GM12878 (cell line): ENCODE measurements around the gene SLC4A9. TPM values are rescaled to one million over a fixed set of nuclear protein-coding genes. Genes with fewer than 3 reads are reported as not detected.

Source experiments
- ATAC-seq: fragments of 200-7000 bp; cut with Tn5 transposase; 3 replicates; pipeline ENCODE4 v1.9.1; 2020; ENCODE audit warnings: mild to moderate bottlenecking, moderate library complexity
- BruUV-seq: library from RNA; stranded (reverse); fragments of 400-500 nt; replicated peaks from 2 replicates; lab custom pipeline; 2021; lab: Mats Ljungman, UMichigan
- CTCF ChIA-PET: fragments of 300-600 bp; sonication (Branson Sonifier 250); formaldehyde crosslinking; extraction: SDS; loops from one replicate; lab custom pipeline; 2021; ENCODE audit warnings: inconsistent platforms; lab: Yijun Ruan, JAX
- POLR2A ChIA-PET: fragments of 350-600 bp; formaldehyde crosslinking; extraction: SDS; loops from one replicate; lab custom pipeline; 2021; ENCODE audit warnings: inconsistent platforms; lab: Charles Lee
- RAD21 ChIA-PET: fragments of 300-600 bp; sonication (Branson Sonifier 250); formaldehyde crosslinking; loops from one replicate; lab custom pipeline; 2023; ENCODE audit warnings: antibody characterized with exemption; ENCODE audit not compliant: unreplicated experiment; lab: Charles Lee
- SMC1A ChIA-PET: fragments of 300-600 bp; sonication (Branson Sonifier 250); formaldehyde crosslinking; loops from one replicate; lab custom pipeline; 2023; ENCODE audit not compliant: unreplicated experiment, uncharacterized antibody; lab: Charles Lee
- DNase-seq: peaks from one replicate; pipeline ENCODE4 v3.0.0-alpha.2; 2011; ENCODE audit warnings: low read depth, low spot score
- FAIRE-seq: peaks from 3 replicates; lab custom pipeline; 2011; peaks lifted over from hg19 to GRCh38; lab: Jason Lieb, UNC
- H2AFZ ChIP-seq: 2 replicates; pipeline ENCODE4 v1.6.0; 2011; ENCODE audit warnings: low read depth, low read length, control low read depth; ENCODE audit not compliant: control insufficient read depth
- H3K27ac ChIP-seq: 2 replicates; pipeline ENCODE4 v1.5.1; 2011; ENCODE audit warnings: control low read depth; ENCODE audit not compliant: control insufficient read depth, insufficient read depth
- H3K27me3 ChIP-seq, 2 experiments: replicated peaks in 1 of 2; 2 replicates each; pipeline versions ENCODE4 v1.6.0 to v1.6.1; 2011; ENCODE audit warnings: low read length in 1 of 2; ENCODE audit not compliant: control insufficient read depth in 2 of 2, insufficient read depth in 2 of 2
- H3K36me3 ChIP-seq, 2 experiments: 2 replicates each; pipeline ENCODE4 v1.5.1; 2011; ENCODE audit warnings: low read length in 1 of 2; ENCODE audit not compliant: control insufficient read depth in 2 of 2, insufficient read depth in 2 of 2
- H3K4me1 ChIP-seq: 2 replicates; pipeline ENCODE4 v1.6.1; 2011; ENCODE audit warnings: mild to moderate bottlenecking, low read length, moderate library complexity, mixed read lengths; ENCODE audit not compliant: control insufficient read depth, insufficient read depth
- H3K4me2 ChIP-seq: 2 replicates; pipeline ENCODE4 v1.6.0; 2011; ENCODE audit warnings: control low read depth; ENCODE audit not compliant: control insufficient read depth, insufficient read depth
- H3K4me3 ChIP-seq: fragments of 200-600 bp; sonication (generic); 2 replicates; pipeline ENCODE4 v1.5.1; 2016
- H3K79me2 ChIP-seq: 2 replicates; pipeline ENCODE4 v1.6.0; 2011; ENCODE audit warnings: low read length; ENCODE audit not compliant: control insufficient read depth, insufficient read depth
- H3K9ac ChIP-seq: 2 replicates; pipeline ENCODE4 v1.8.0; 2011; ENCODE audit warnings: low read length, control low read depth, mixed read lengths; ENCODE audit not compliant: control insufficient read depth, insufficient read depth
- H3K9me3 ChIP-seq: replicated peaks from 3 replicates; pipeline ENCODE4 v1.5.1; 2011; ENCODE audit warnings: mild to moderate bottlenecking, low read length; ENCODE audit not compliant: control insufficient read depth, insufficient read depth
- H4K20me1 ChIP-seq: 2 replicates; pipeline ENCODE4 v1.6.0; 2011; ENCODE audit not compliant: control insufficient read depth, insufficient read depth
- CREB1 ChIP-seq: IDR thresholded peaks from 2 replicates; pipeline ENCODE4 v1.6.1; 2012; ENCODE audit warnings: low read depth, mild to moderate bottlenecking, inconsistent platforms
- E2F8 ChIP-seq: fragments of 450-650 bp; IDR thresholded peaks from 2 replicates; pipeline ENCODE4 v1.6.1; 2018; ENCODE audit warnings: mild to moderate bottlenecking, low read depth, moderate library complexity; ENCODE audit not compliant: partially characterized antibody
- IRF3 ChIP-seq: fragments of 450-650 bp; IDR thresholded peaks from 2 replicates; pipeline ENCODE4 v1.6.1; 2014; ENCODE audit warnings: mild to moderate bottlenecking
- KDM1A ChIP-seq: fragments of 200-600 bp; sonication (generic); IDR thresholded peaks from 2 replicates; pipeline ENCODE4 v1.6.1; 2016; ENCODE audit warnings: borderline replicate concordance
- LARP7 ChIP-seq: fragments of 450-650 bp; IDR thresholded peaks from 2 replicates; pipeline ENCODE4 v1.6.1; 2017; ENCODE audit warnings: mild to moderate bottlenecking
- MEF2B ChIP-seq: fragments of 450-650 bp; IDR thresholded peaks from 2 replicates; pipeline ENCODE4 v1.6.1; 2018; ENCODE audit warnings: mild to moderate bottlenecking, moderate library complexity; ENCODE audit not compliant: partially characterized antibody, poor library complexity, severe bottlenecking
- NFYA ChIP-seq: IDR thresholded peaks from 2 replicates; pipeline ENCODE4 v1.6.1; 2011; ENCODE audit warnings: low read depth, mild to moderate bottlenecking, low read length, improper control_type of control experiment, borderline replicate concordance
- POLR2AphosphoS2 ChIP-seq: IDR thresholded peaks from 2 replicates; pipeline ENCODE4 v1.6.1; 2011; ENCODE audit warnings: low read depth, mild to moderate bottlenecking, low read length, improper control_type of control experiment, moderate library complexity
- RAD51 ChIP-seq: fragments of 450-650 bp; IDR thresholded peaks from 2 replicates; pipeline ENCODE4 v1.6.1; 2016; ENCODE audit warnings: moderate library complexity, mild to moderate bottlenecking, inconsistent platforms
- SIX5 ChIP-seq: IDR thresholded peaks from 2 replicates; pipeline ENCODE4 v1.6.1; 2011; ENCODE audit warnings: mild to moderate bottlenecking, low read depth, low read length, moderate library complexity; ENCODE audit not compliant: severe bottlenecking
- SMAD1 ChIP-seq: fragments of 450-650 bp; IDR thresholded peaks from 2 replicates; pipeline ENCODE4 v1.6.1; 2018; ENCODE audit warnings: mild to moderate bottlenecking, low read depth; ENCODE audit not compliant: partially characterized antibody
- TCF12 ChIP-seq: IDR thresholded peaks from 2 replicates; pipeline ENCODE4 v1.6.1; 2011; ENCODE audit warnings: low read depth, mild to moderate bottlenecking, low read length
- USF2 ChIP-seq: IDR thresholded peaks from 2 replicates; pipeline ENCODE4 v1.6.1; 2011; ENCODE audit warnings: low read depth, low read length, improper control_type of control experiment, borderline replicate concordance
- ZBTB33 ChIP-seq: fragments of 450-650 bp; IDR thresholded peaks from 2 replicates; pipeline ENCODE4 v1.6.1; 2017; ENCODE audit warnings: mild to moderate bottlenecking
- ZSCAN29 ChIP-seq: fragments of 450-650 bp; IDR thresholded peaks from 2 replicates; pipeline ENCODE4 v1.6.1; 2017; ENCODE audit warnings: mild to moderate bottlenecking, moderate library complexity
- WGBS: methylation state at CpG from one replicate; pipeline ENCODE4 v1.1.6; 2016; ENCODE audit warnings: low lambda C conversion rate; ENCODE audit not compliant: insufficient replicate concordance, insufficient coverage; ENCODE audit errors: missing lambda C conversion rate; 5-methylcytosine and 5-hydroxymethylcytosine counted together
- in situ Hi-C: fragments of 300-500 bp; cut with MboI; formaldehyde crosslinking; loops from 9 replicates; pipeline ENCODE4 v1.14.3; 2018; ENCODE audit warnings: mixed read lengths
- intact Hi-C: fragments of 100-400 bp; cut with micrococcal nuclease; formaldehyde crosslinking; loops from one replicate; pipeline ENCODE4 v1.14.2; 2022; ENCODE audit not compliant: unreplicated experiment
- polyA plus RNA-seq, 11 experiments: library from polyadenylated mRNA; depleted of rRNA in 4 of 11; unstranded in 6 of 11; stranded (reverse) in 5 of 11; fragments of >200 nt; fragmentation: Nextera tagmentation in 4 of 11; fragmentation: Illumina TruSeq in 1 of 11; extraction: Ambion mirVana in 4 of 11; extraction: Trizol in 1 of 11; gene quantifications; 1 replicate in 1 of 11; 2 replicates in 10 of 11; pipeline versions ENCODE4 v1.2.1 to v1.2.3, GENCODE V29; 2011 to 2016; ENCODE audit warnings: inconsistent platforms in 2 of 11, missing spikeins in 2 of 11, low read depth in 1 of 11
- total RNA-seq, 4 experiments: library from RNA; depleted of rRNA in 3 of 4; stranded (reverse); fragments of >200 nt in 3 of 4; fragmentation: Illumina TruSeq in 1 of 4; extraction: Trizol in 1 of 4; gene quantifications; 2 replicates each; pipeline versions ENCODE4 v1.2.1 to v1.2.3, GENCODE V29; 2013 to 2021

SLC4A9 gene
- total and polyA plus RNA-seq, 10 of the 15 experiments (the other 5 are each of a cell fraction or from before 2014, with no cell fraction given) = 0.03 to 0.05 (median 0.05) TPM; not detected in 7

- SMC1A ChIA-PET = interaction anchor here (1.5 kb wide), 1 partner anchor 22 kb away, joined by 3 read pairs; the partner anchor contains the start of gene PFDN1
- CTCF ChIA-PET = interaction anchor here (1.8 kb wide), 1 partner anchor 26 kb away, joined by 8 read pairs; no protein-coding TSS in a partner anchor
- no peaks in the 10 kb centered on the region for H3K4me1 ChIP-seq
- H3K9ac ChIP-seq = no peak overlapping the region
- no TSS peak for BruUV-seq
- no peak for TF ChIP-seq ZBTB33
- TF ChIP-seq LARP7 = no peak
- no peak for TF ChIP-seq KDM1A
- TF ChIP-seq MEF2B = no peak
- TF ChIP-seq E2F8 = no peak
- TF ChIP-seq POLR2AphosphoS2 = no peak
- no peak for TF ChIP-seq ZSCAN29
- no peak for TF ChIP-seq TCF12
- no peak for TF ChIP-seq SIX5
- TF ChIP-seq IRF3 = no peak
- no peak for TF ChIP-seq NFYA
- no peak for TF ChIP-seq USF2
- no peak for TF ChIP-seq CREB1
- TF ChIP-seq SMAD1 = no peak
- no peak for TF ChIP-seq RAD51
- no peak overlapping the region for H3K4me2 ChIP-seq
- no peak for DNase-seq
- H3K9me3 ChIP-seq = no peaks in the 10 kb centered on the region
- H3K4me3 ChIP-seq = no peak overlapping the region
- RAD21 ChIA-PET = no interaction called here
- H2AFZ ChIP-seq = no peak overlapping the region
- POLR2A ChIA-PET = no interaction called here
- ATAC-seq = no peak
- H3K36me3 ChIP-seq = no peaks in the 10 kb centered on the region
- no peaks in the 10 kb centered on the region for H3K79me2 ChIP-seq
- intact Hi-C loops (no loop called here), in situ Hi-C loops (no loop called here)
- no peaks in the 10 kb centered on the region for H3K27me3 ChIP-seq
- 21% methylated on average over 2 of the region's 3 CpGs for WGBS
- FAIRE-seq = no peak
- H4K20me1 ChIP-seq = no peaks in the 10 kb centered on the region
- no peak overlapping the region for H3K27ac ChIP-seq
These were observed 34.5 kb upstream of the SLC4A9 start for GRCh38 chr5:140325486-140325885.
